Nephron progenitor cell (in vitro differentiated cells): ENCODE measurements around the gene FOXF2.
A peak's percentile ranks its signal among the peaks of the same experiment; 100 is the strongest.

ENCODE experiments used
- DNase-seq: peaks from one replicate; pipeline ENCODE4 v3.0.0; 2021
- H3K27ac Mint-ChIP-seq: 2 replicates; pipeline ENCODE4 v1.8.0; 2021; ENCODE audit warnings: mild to moderate bottlenecking, moderate library complexity, mixed read lengths
- H3K27me3 Mint-ChIP-seq: 2 replicates; pipeline ENCODE4 v1.8.0; 2021; ENCODE audit warnings: mild to moderate bottlenecking, low read depth, mixed read lengths; ENCODE audit not compliant: poor library complexity
- H3K36me3 Mint-ChIP-seq: 2 replicates; pipeline ENCODE4 v1.8.0; 2021; ENCODE audit warnings: low read depth, mixed read lengths
- H3K4me1 Mint-ChIP-seq: 2 replicates; pipeline ENCODE4 v1.8.0; 2021; ENCODE audit warnings: mixed read lengths
- H3K4me3 Mint-ChIP-seq: 2 replicates; pipeline ENCODE4 v1.8.0; 2021; ENCODE audit warnings: mild to moderate bottlenecking, moderate library complexity, mixed read lengths
- H3K9me3 Mint-ChIP-seq: 2 replicates; pipeline ENCODE4 v1.8.0; 2021; ENCODE audit warnings: mild to moderate bottlenecking, moderate library complexity, mixed read lengths
- TF ChIP-seq, protein P1 (sequence below): fragments of 200-600 bp; sonication (generic); IDR thresholded peaks from 2 replicates; pipeline ENCODE4 v1.5.0; 2021; ENCODE audit warnings: antibody characterized with exemption

FOXF2 gene

DNA sequence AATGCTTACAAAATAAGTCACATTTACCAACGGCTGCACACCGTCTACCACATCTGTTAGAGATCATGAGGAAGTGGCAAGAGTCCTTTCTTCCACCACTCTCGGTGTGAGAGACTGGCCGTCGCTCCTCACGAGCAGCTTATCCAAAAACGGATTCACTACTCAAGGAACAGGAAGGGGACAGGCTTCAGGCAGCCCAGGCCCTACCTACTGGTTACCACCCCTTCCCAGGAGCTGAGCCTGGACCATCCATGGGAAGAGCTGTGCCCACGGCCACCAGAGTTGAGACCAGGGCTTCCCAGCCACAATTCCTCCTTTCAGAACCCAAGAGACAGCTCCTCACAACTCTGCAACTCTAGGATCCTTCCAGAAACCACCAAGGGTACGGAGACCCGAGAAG, 37.0 kb downstream of the FOXF2 start:
- TF ChIP-seq, protein P1, sequence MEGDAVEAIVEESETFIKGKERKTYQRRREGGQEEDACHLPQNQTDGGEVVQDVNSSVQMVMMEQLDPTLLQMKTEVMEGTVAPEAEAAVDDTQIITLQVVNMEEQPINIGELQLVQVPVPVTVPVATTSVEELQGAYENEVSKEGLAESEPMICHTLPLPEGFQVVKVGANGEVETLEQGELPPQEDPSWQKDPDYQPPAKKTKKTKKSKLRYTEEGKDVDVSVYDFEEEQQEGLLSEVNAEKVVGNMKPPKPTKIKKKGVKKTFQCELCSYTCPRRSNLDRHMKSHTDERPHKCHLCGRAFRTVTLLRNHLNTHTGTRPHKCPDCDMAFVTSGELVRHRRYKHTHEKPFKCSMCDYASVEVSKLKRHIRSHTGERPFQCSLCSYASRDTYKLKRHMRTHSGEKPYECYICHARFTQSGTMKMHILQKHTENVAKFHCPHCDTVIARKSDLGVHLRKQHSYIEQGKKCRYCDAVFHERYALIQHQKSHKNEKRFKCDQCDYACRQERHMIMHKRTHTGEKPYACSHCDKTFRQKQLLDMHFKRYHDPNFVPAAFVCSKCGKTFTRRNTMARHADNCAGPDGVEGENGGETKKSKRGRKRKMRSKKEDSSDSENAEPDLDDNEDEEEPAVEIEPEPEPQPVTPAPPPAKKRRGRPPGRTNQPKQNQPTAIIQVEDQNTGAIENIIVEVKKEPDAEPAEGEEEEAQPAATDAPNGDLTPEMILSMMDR: no peak
- peaks cover 34% of the 10 kb centered on the region for H3K27me3 Mint-ChIP-seq
- no peaks in the 10 kb centered on the region for H3K36me3 Mint-ChIP-seq
- H3K9me3 Mint-ChIP-seq: no peaks in the 10 kb centered on the region
- no peak overlapping the region for H3K27ac Mint-ChIP-seq
- no peak for DNase-seq
- peaks cover 4% of the 10 kb centered on the region for H3K4me1 Mint-ChIP-seq
- no peak overlapping the region for H3K4me3 Mint-ChIP-seq

DNA sequence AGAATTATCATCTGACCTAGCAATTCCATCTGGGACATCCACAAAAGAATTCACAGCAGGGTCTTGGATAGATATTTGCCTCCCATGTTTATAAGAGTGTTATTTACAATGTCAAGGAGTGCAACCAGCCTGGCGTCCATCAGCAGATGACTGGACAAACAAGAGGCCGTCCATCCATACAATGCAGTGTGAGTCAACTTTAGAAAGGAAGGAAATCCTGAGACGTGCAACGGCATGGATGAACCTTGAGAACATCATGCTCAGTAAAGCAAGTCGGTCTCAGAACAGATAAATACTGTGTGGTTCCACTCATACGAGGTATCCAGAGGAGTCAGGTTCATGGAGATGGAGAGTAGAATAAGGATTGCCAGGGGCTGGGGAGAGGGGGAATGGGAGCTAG, 46.4 kb downstream of the FOXF2 start:
- H3K9me3 Mint-ChIP-seq: peaks cover 14% of the 10 kb centered on the region
- H3K36me3 Mint-ChIP-seq: peaks cover 4% of the 10 kb centered on the region
- H3K27me3 Mint-ChIP-seq: peaks cover 28% of the 10 kb centered on the region
- no peak overlapping the region for H3K27ac Mint-ChIP-seq
- no peak overlapping the region for H3K4me3 Mint-ChIP-seq
- no peak for DNase-seq
- TF ChIP-seq, protein P1: no peak
- peaks cover 8% of the 10 kb centered on the region for H3K4me1 Mint-ChIP-seq

DNA sequence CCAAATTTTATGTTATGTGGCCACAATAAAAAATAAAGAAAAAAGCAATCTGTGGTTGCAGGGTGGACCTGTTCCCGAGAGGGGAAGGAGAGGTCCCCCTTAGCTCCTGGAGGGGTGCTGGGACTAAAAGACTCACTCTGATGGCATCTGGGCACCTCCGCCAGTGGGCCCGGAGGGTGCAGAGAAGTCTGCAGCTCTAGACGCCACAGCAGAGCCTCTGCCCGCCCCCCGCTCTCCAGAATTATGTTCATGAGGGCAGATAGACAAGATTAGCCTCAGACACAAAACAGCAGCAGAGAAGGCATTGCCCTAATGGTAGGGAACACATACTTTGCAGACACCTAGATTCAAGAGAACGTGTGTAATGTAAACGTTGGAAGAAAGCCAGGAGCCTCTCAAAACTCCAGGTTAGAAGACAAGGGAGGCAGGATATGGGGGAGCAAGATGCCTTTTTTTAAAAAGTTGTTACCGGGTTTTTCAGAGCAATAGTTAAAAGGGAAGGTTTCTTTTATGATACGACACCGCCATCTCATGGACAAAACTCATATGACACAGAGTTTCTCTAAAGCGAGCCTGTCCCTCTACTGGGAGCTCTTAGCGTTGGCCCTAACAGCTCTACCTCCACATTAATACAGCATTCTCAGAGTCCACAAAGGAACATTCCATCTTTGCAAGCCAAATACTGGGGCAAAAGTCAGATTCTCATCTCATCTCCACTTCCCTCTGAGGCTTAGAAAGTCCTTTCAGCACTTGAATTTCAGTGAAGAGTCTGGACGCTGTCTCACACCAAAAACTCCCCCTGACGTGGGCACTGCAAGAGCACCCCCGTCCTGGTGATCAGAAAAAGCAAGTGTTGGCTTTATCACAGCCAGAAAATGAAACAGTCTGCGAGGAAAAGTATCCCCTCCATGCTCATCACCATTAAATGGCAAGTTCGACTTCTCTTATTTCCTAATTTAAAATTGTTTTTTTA, 47.2 kb downstream of the FOXF2 start:
- TF ChIP-seq, protein P1: peak; percentile 74
- no peak overlapping the region for H3K27ac Mint-ChIP-seq
- no peak overlapping the region for H3K4me3 Mint-ChIP-seq
- DNase-seq: peak; percentile 64
- H3K4me1 Mint-ChIP-seq: peaks cover 8% of the 10 kb centered on the region
- H3K9me3 Mint-ChIP-seq: peaks cover 15% of the 10 kb centered on the region
- peaks cover 25% of the 10 kb centered on the region for H3K27me3 Mint-ChIP-seq
- peaks cover 4% of the 10 kb centered on the region for H3K36me3 Mint-ChIP-seq

DNA sequence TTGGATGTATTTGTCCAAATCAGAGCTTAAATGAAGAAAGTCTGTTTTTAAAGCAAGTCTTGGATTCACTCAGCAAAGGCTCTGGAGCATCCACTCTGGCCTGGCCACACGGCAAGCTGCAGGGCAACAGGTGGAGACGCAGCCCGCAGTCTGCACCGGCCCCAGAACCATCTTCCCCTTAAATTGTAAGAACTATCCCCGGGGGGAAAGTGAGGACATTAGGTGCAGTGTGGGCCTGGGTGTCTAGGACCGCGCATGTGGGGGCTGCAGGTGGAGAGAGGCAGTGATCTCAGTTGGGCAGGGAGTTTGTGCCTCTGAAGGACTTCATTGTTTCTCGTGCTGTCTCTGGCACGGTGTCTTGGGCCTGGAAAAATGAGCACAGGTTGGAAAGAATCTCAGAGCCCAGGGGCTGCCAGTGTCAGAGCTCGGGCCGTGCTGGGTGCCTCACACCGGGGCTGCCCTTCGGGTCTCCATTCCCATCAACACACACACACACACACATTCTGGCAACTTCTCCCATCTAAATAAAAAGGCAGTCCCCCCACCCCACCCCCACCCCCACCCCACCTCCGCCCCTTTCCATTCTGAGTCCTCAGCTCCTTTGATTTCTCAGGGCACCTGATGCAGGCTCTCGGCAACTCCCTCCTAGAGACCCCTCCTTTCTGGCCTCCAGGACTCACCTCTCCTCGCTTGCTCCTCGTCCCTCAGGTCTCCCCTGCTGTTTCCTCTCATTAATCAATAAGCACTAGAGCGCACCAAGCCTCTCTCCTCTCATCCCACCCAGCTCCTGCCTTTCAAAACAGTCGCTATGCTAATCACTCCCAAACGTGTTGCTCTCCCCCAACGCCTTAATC, 48.4 kb downstream of the FOXF2 start:
- Mint-ChIP-seq H3K27me3 (peaks cover 32% of the 10 kb centered on the region), H3K36me3 (peaks cover 4% of the 10 kb centered on the region), H3K9me3 (peaks cover 27% of the 10 kb centered on the region), H3K27ac (no peak overlapping the region), H3K4me1 (peaks cover 8% of the 10 kb centered on the region), H3K4me3 (no peak overlapping the region)
- DNase-seq: no peak
- TF ChIP-seq, protein P1: no peak

DNA sequence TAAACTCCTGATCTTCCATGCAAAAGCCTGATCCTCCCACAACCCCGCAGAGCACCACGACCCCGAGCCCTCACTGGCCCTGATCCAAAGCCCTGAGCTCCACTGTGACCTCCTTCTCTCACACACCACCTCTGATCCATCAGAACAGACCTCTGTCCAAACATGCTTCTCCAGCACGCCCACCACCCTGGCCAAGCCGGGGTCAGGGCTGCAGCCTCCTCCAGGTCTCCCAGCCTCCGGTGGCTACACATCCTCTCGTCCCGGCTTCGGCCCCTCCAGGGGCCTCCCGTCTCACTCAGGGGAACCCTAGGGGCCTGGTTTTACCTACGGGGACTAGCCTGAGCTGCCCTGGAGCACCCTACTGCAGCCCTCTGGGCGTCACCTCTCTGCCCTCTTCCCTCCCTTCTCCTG, 49.1 kb downstream of the FOXF2 start:
- Mint-ChIP-seq H3K27ac (peak overlapping the region; percentile 4), H3K9me3 (peaks cover 27% of the 10 kb centered on the region), H3K27me3 (peaks cover 32% of the 10 kb centered on the region), H3K4me3 (no peak overlapping the region), H3K4me1 (peaks cover 10% of the 10 kb centered on the region), H3K36me3 (peaks cover 4% of the 10 kb centered on the region)
- TF ChIP-seq, protein P1: no peak
- DNase-seq: no peak
